HCT116 (cell line): ENCODE data around the gene DRAXIN. TPM values are rescaled to one million over a fixed set of nuclear protein-coding genes. Genes with fewer than 3 reads are reported as not detected.
A peak's percentile ranks its signal among the peaks of the same experiment; 100 is the strongest.

ENCODE experiments used
- ATAC-seq: fragments of 200-7000 bp; cut with Tn5 transposase; 2 replicates; pipeline ENCODE4 v1.9.1; 2020; ENCODE audit warnings: mild to moderate bottlenecking, moderate library complexity
- BruUV-seq: library from RNA; stranded (reverse); fragments of 400-500 nt; replicated peaks from 2 replicates; lab custom pipeline; 2021; lab: Mats Ljungman, UMichigan
- CTCF ChIA-PET: fragments of 300-600 bp; sonication (Branson Sonifier 250); formaldehyde crosslinking; loops from one replicate; lab custom pipeline; 2021; ENCODE audit warnings: antibody characterized with exemption; lab: Charles Lee
- POLR2A ChIA-PET: fragments of 300-600, 350-600 bp; sonication (Branson Sonifier 250); formaldehyde crosslinking; loops from one replicate; lab custom pipeline; 2021; ENCODE audit warnings: antibody characterized with exemption; lab: Charles Lee
- RAD21 ChIA-PET, 2 experiments: fragments of 300-600 bp; sonication (Branson Sonifier 250); formaldehyde crosslinking; loops; one replicate each; lab custom pipeline; 2023; ENCODE audit warnings: low total read pairs in 2 of 2; ENCODE audit not compliant: uncharacterized antibody in 2 of 2, unreplicated experiment in 2 of 2, low non-redundant PET in 1 of 2; lab: Charles Lee
- DNase-seq: peaks from one replicate; pipeline ENCODE4 v3.0.0-alpha.2; 2010; ENCODE audit warnings: low read depth, low spot score
- H2AFZ ChIP-seq: fragments of 200-600 bp; shearing (Covaris generic), sonication (generic); 2 replicates; pipeline ENCODE4 v1.6.1; 2017; ENCODE audit warnings: low read depth, mixed run types, mixed read lengths, antibody characterized with exemption, low read length; ENCODE audit not compliant: poor library complexity, severe bottlenecking
- H3K27ac ChIP-seq: 2 replicates; pipeline ENCODE4 v1.5.1; 2012; ENCODE audit warnings: low read depth, low read length
- H3K27me3 ChIP-seq: fragments of 200-600 bp; sonication (generic); 2 replicates; pipeline ENCODE4 v1.6.1; 2016; ENCODE audit warnings: mixed run types, low read length, mixed read lengths; ENCODE audit not compliant: insufficient read depth
- H3K36me3 ChIP-seq, 2 experiments: fragments of 200-500 bp in 1 of 2; fragments of 200-600 bp in 1 of 2; sonication (Bioruptor generic) in 1 of 2; sonication (generic) in 1 of 2; 2 replicates each; pipeline versions ENCODE4 v1.5.1 to v1.6.1; 2014 to 2016; ENCODE audit warnings: low read length in 2 of 2, inconsistent platforms in 1 of 2, mixed read lengths in 1 of 2, mixed run types in 1 of 2; ENCODE audit not compliant: insufficient read depth in 2 of 2, control insufficient read depth in 1 of 2
- H3K4me1 ChIP-seq, 2 experiments: fragments of 200-600 bp in 1 of 2; sonication (generic) in 1 of 2; 2 replicates each; pipeline versions ENCODE4 v1.5.1 to v1.6.1; 2012 to 2017; ENCODE audit warnings: low read length in 2 of 2, inconsistent platforms in 1 of 2, mild to moderate bottlenecking in 1 of 2, mixed read lengths in 1 of 2, mixed run types in 1 of 2, moderate library complexity in 1 of 2; ENCODE audit not compliant: insufficient read depth in 2 of 2, control insufficient read depth in 1 of 2
- H3K4me2 ChIP-seq: fragments of 200-600 bp; sonication (generic); 2 replicates; pipeline ENCODE4 v1.6.1; 2017; ENCODE audit warnings: mixed run types, low read length, mixed read lengths
- H3K4me3 ChIP-seq, 2 experiments: fragments of 200-600 bp in 1 of 2; sonication (generic) in 1 of 2; replicated peaks in 1 of 2; 2 replicates each; pipeline ENCODE4 v1.5.1; 2011 to 2016; ENCODE audit warnings: low read length in 2 of 2, control low read depth in 1 of 2, low read depth in 1 of 2, mild to moderate bottlenecking in 1 of 2, mixed read lengths in 1 of 2, mixed run types in 1 of 2
- H3K79me2 ChIP-seq: fragments of 200-600 bp; sonication (generic); 2 replicates; pipeline ENCODE4 v1.6.1; 2017; ENCODE audit warnings: mild to moderate bottlenecking, mixed run types, low read length, moderate library complexity, mixed read lengths; ENCODE audit not compliant: insufficient read depth
- H3K9ac ChIP-seq: fragments of 200-600 bp; sonication (generic); 2 replicates; pipeline ENCODE4 v1.6.1; 2016; ENCODE audit warnings: low read length, mixed read lengths
- H3K9me2 ChIP-seq: fragments of 200-600 bp; sonication (generic), shearing (Covaris generic); 2 replicates; pipeline ENCODE4 v1.6.1; 2017; ENCODE audit warnings: mixed run types, mild to moderate bottlenecking, moderate library complexity; ENCODE audit not compliant: insufficient read depth
- H3K9me3 ChIP-seq, 2 experiments: fragments of 200-500 bp in 1 of 2; fragments of 200-600 bp in 1 of 2; sonication (Bioruptor generic) in 1 of 2; sonication (generic) in 1 of 2; 2 replicates each; pipeline ENCODE4 v1.6.1; 2014 to 2017; ENCODE audit warnings: low read length in 2 of 2, mixed read lengths in 2 of 2, inconsistent platforms in 1 of 2, low read depth in 1 of 2, mild to moderate bottlenecking in 1 of 2, mixed run types in 1 of 2, moderate library complexity in 1 of 2; ENCODE audit not compliant: control insufficient read depth in 1 of 2, insufficient read depth in 1 of 2
- H4K20me1 ChIP-seq: fragments of 200-600 bp; sonication (generic), shearing (Covaris generic); 2 replicates; pipeline ENCODE4 v1.6.1; 2017; ENCODE audit warnings: mixed run types, mild to moderate bottlenecking, moderate library complexity; ENCODE audit not compliant: insufficient read depth
- ATF3 ChIP-seq: IDR thresholded peaks from 2 replicates; pipeline ENCODE4 v1.6.1; 2012
- CTCF ChIP-seq, 3 experiments: fragments of 200-600 bp in 1 of 3; sonication (generic) in 1 of 3; IDR thresholded peaks in 2 of 3; conservative IDR thresholded peaks in 1 of 3; 2 replicates each; pipeline ENCODE4 v1.5.1; 2012 to 2017; ENCODE audit warnings: low read depth in 2 of 3, low read length in 2 of 3, antibody characterized with exemption in 1 of 3, borderline replicate concordance in 1 of 3, control low read depth in 1 of 3, mild to moderate bottlenecking in 1 of 3, mixed read lengths in 1 of 3, mixed run types in 1 of 3, moderate library complexity in 1 of 3; ENCODE audit not compliant: insufficient read depth in 1 of 3
- EZH2phosphoT487 ChIP-seq: fragments of 200-600 bp; IDR thresholded peaks from 2 replicates; pipeline ENCODE4 v1.6.1; 2018; ENCODE audit warnings: antibody characterized with exemption, borderline replicate concordance
- POLR2AphosphoS5 ChIP-seq: IDR thresholded peaks from 2 replicates; pipeline ENCODE4 v1.6.1; 2011; ENCODE audit warnings: mild to moderate bottlenecking, low read depth, low read length, moderate library complexity
- intact Hi-C: fragments of 100-400 bp; cut with micrococcal nuclease; formaldehyde crosslinking; loops from 2 replicates; pipeline ENCODE4 v1.10.0; 2022
- total RNA-seq: library from RNA; stranded (reverse); gene quantifications from one replicate; pipeline ENCODE4 v1.2.1, GENCODE V29; 2021; ENCODE audit not compliant: unreplicated experiment

Gene DRAXIN
- total RNA-seq, 1 experiment from 2014 or later: 0.47 TPM

GRCh38 chr1:11707621-11708276, 16.2 kb downstream of the DRAXIN start:
- H3K9me3 ChIP-seq: no peaks in the 10 kb centered on the region
- no peak overlapping the region for H2AFZ ChIP-seq
- H3K4me2 ChIP-seq: peak overlapping the region; percentile 40
- BruUV-seq: no TSS peak
- H3K4me1 ChIP-seq: peaks cover 16 to 26% of the 10 kb centered on the region in 2 experiments
- H3K4me3 ChIP-seq: no peak overlapping the region
- no peak overlapping the region for H3K9ac ChIP-seq
- ChIA-PET CTCF (interaction anchor here (0.6 to 1.6 kb wide), 7 partner anchors 12 to 670 kb away, joined by 3 to 6 read pairs (median 3); no protein-coding TSS in a partner anchor), POLR2A (interaction anchor here (0.8 kb wide), 1 partner anchor 27 kb away, joined by 4 read pairs; the partner anchor contains the start of gene MAD2L2), RAD21 (no interaction called here)
- ATAC-seq (peak; percentile 55), DNase-seq (no peak)
- no peaks in the 10 kb centered on the region for H4K20me1 ChIP-seq
- H3K36me3 ChIP-seq: no peaks in the 10 kb centered on the region
- peak overlapping the region; percentile 1; the same call in 1 of the 2 replicates for H3K27ac ChIP-seq
- no peaks in the 10 kb centered on the region for H3K27me3 ChIP-seq
- TF ChIP-seq CTCF (IDR thresholded peaks at IDR 0.05 in 2 of 3, conservative IDR thresholded peaks at IDR 0.05 in 1 of 3; ENCODE audit: borderline replicate concordance in 1 of 3, insufficient read depth in 1 of 3, low read depth in 2 of 3, low read length in 2 of 3): peak in 1 of 3 experiments; percentile 5; a peak in 1 of 6 replicates
- TF ChIP-seq EZH2phosphoT487: no peak
- no peak for TF ChIP-seq POLR2AphosphoS5
- no peak for TF ChIP-seq ATF3
- no peaks in the 10 kb centered on the region for H3K79me2 ChIP-seq
- H3K9me2 ChIP-seq: no peaks in the 10 kb centered on the region
- intact Hi-C loops: no loop called here
